IMR-90 (cell line): ENCODE measurements around the gene COL9A3. TPM values are rescaled to one million over a fixed set of nuclear protein-coding genes. Genes with fewer than 3 reads are reported as not detected.

Source experiments
- ATAC-seq: fragments of 200-7000 bp; cut with Tn5 transposase; 2 replicates; pipeline ENCODE4 v1.9.1; 2020; ENCODE audit warnings: low read depth, mild to moderate bottlenecking, moderate library complexity
- BruUV-seq: library from RNA; stranded (reverse); fragments of 400-500 nt; replicated peaks from 2 replicates; lab custom pipeline; 2021; lab: Mats Ljungman, UMichigan
- CTCF ChIA-PET: fragments of 300-600 bp; formaldehyde crosslinking; extraction: SDS; loops from one replicate; lab custom pipeline; 2021; ENCODE audit warnings: antibody characterized with exemption; lab: Yijun Ruan, JAX
- POLR2A ChIA-PET: fragments of 300-600 bp; sonication (Branson Sonifier 250); formaldehyde crosslinking; loops from one replicate; lab custom pipeline; 2022; ENCODE audit warnings: antibody characterized with exemption; ENCODE audit not compliant: unreplicated experiment; lab: Charles Lee
- DNase-seq: peaks from one replicate; pipeline ENCODE4 v3.0.0; 2013
- H2AFZ ChIP-seq: replicated peaks from 2 replicates; pipeline ENCODE3; 2013; ENCODE audit warnings: low read length, mild to moderate bottlenecking; ENCODE audit not compliant: poor library complexity
- H2AK5ac ChIP-seq: 2 replicates; pipeline ENCODE4 v1.6.1; 2013; ENCODE audit warnings: low read depth, low read length, inconsistent platforms
- H2AK9ac ChIP-seq: replicated peaks from 2 replicates; pipeline ENCODE3; 2013; ENCODE audit warnings: mild to moderate bottlenecking, low read depth, low read length, moderate library complexity; ENCODE audit not compliant: poor library complexity
- H2BK120ac ChIP-seq: 2 replicates; pipeline ENCODE4 v1.6.1; 2013; ENCODE audit warnings: low read depth, low read length, inconsistent platforms
- H2BK15ac ChIP-seq: 3 replicates; pipeline ENCODE4 v1.6.1; 2013; ENCODE audit warnings: low read depth, low read length, inconsistent platforms
- H2BK20ac ChIP-seq: 2 replicates; pipeline ENCODE4 v1.6.1; 2013; ENCODE audit warnings: low read depth, mild to moderate bottlenecking, inconsistent platforms, low read length, moderate library complexity
- H2BK5ac ChIP-seq: 2 replicates; pipeline ENCODE4 v1.6.1; 2013; ENCODE audit warnings: mild to moderate bottlenecking, low read depth, low read length, inconsistent platforms; ENCODE audit not compliant: poor library complexity, severe bottlenecking
- H3K14ac ChIP-seq: replicated peaks from 2 replicates; pipeline ENCODE4 v1.6.1; 2013; ENCODE audit warnings: low read depth, low read length, inconsistent platforms
- H3K18ac ChIP-seq: 2 replicates; pipeline ENCODE4 v1.6.1; 2013; ENCODE audit warnings: low read depth, low read length, control low read depth
- H3K23ac ChIP-seq: 2 replicates; pipeline ENCODE4 v1.6.1; 2013; ENCODE audit warnings: low read depth, low read length, inconsistent platforms
- H3K27ac ChIP-seq: 2 replicates; pipeline ENCODE4 v1.5.1; 2013; ENCODE audit warnings: mild to moderate bottlenecking, control low read depth, low read length; ENCODE audit not compliant: insufficient read depth
- H3K27me3 ChIP-seq: 2 replicates; pipeline ENCODE4 v1.6.1; 2013; ENCODE audit warnings: low read length; ENCODE audit not compliant: control insufficient read depth, insufficient read depth
- H3K36me3 ChIP-seq: 2 replicates; pipeline ENCODE4 v1.6.1; 2013; ENCODE audit warnings: low read length, mixed read lengths; ENCODE audit not compliant: control insufficient read depth, insufficient read depth
- H3K4ac ChIP-seq: 2 replicates; pipeline ENCODE4 v1.6.1; 2013; ENCODE audit warnings: low read depth, low read length, inconsistent platforms
- H3K4me1 ChIP-seq: 2 replicates; pipeline ENCODE4 v1.6.1; 2013; ENCODE audit warnings: low read length, mixed read lengths; ENCODE audit not compliant: control insufficient read depth, insufficient read depth
- H3K4me2 ChIP-seq: 2 replicates; pipeline ENCODE4 v1.6.1; 2013; ENCODE audit warnings: low read depth, mild to moderate bottlenecking, control low read depth, low read length, moderate library complexity
- H3K4me3 ChIP-seq: 2 replicates; pipeline ENCODE4 v1.5.1; 2013; ENCODE audit warnings: low read depth, mild to moderate bottlenecking, control low read depth, low read length, moderate library complexity; ENCODE audit not compliant: insufficient read depth
- H3K56ac ChIP-seq: 2 replicates; pipeline ENCODE4 v1.6.1; 2013; ENCODE audit warnings: low read length, inconsistent platforms; ENCODE audit not compliant: insufficient read depth; ENCODE audit errors: extremely low read depth
- H3K79me1 ChIP-seq, 2 experiments: 2 replicates each; pipeline ENCODE4 v1.6.1; 2013; ENCODE audit warnings: low read length in 2 of 2, inconsistent platforms in 1 of 2, low read depth in 1 of 2
- H3K9ac ChIP-seq: 2 replicates; pipeline ENCODE4 v1.6.1; 2013; ENCODE audit warnings: low read depth, low read length, control low read depth
- H3K9me1 ChIP-seq: 2 replicates; pipeline ENCODE4 v1.6.1; 2013; ENCODE audit warnings: low read length, inconsistent platforms; ENCODE audit not compliant: insufficient read depth
- H3K9me3 ChIP-seq: 2 replicates; pipeline ENCODE4 v1.6.1; 2013; ENCODE audit warnings: low read length; ENCODE audit not compliant: control insufficient read depth, insufficient read depth
- H4K20me1 ChIP-seq: 2 replicates; pipeline ENCODE4 v1.6.1; 2013; ENCODE audit warnings: low read length, inconsistent platforms; ENCODE audit not compliant: insufficient read depth
- H4K5ac ChIP-seq: 2 replicates; pipeline ENCODE4 v1.6.1; 2013; ENCODE audit warnings: mild to moderate bottlenecking, low read depth, low read length, control low read depth
- H4K8ac ChIP-seq, 2 experiments: 2 replicates each; pipeline ENCODE4 v1.6.1; 2013; ENCODE audit warnings: low read depth in 2 of 2, low read length in 2 of 2, control low read depth in 1 of 2, inconsistent platforms in 1 of 2
- H4K91ac ChIP-seq: 2 replicates; pipeline ENCODE4 v1.6.1; 2013; ENCODE audit warnings: low read depth, low read length, inconsistent platforms; ENCODE audit not compliant: insufficient read depth
- BHLHE40 ChIP-seq: fragments of 150-350 bp; IDR thresholded peaks from 2 replicates; pipeline ENCODE4 v1.6.1; 2016; ENCODE audit warnings: mild to moderate bottlenecking, low read depth, low read length
- CEBPB ChIP-seq: IDR thresholded peaks from 2 replicates; pipeline ENCODE4 v1.6.1; 2012; ENCODE audit warnings: low read depth, low read length, improper control_type of control experiment
- CHD1 ChIP-seq: IDR thresholded peaks from 2 replicates; pipeline ENCODE4 v1.6.1; 2012; ENCODE audit warnings: low read depth, low read length, improper control_type of control experiment
- MXI1 ChIP-seq: IDR thresholded peaks from 2 replicates; pipeline ENCODE4 v1.6.1; 2012; ENCODE audit warnings: low read depth, mild to moderate bottlenecking, low read length, moderate library complexity, borderline replicate concordance
- NFE2L2 ChIP-seq: fragments of 150-350 bp; IDR thresholded peaks from 2 replicates; pipeline ENCODE4 v1.6.1; 2016; ENCODE audit warnings: low read depth, mild to moderate bottlenecking, low read length
- RAD21 ChIP-seq: IDR thresholded peaks from 2 replicates; pipeline ENCODE4 v1.6.1; 2012; ENCODE audit warnings: low read length, improper control_type of control experiment
- RCOR1 ChIP-seq: IDR thresholded peaks from 2 replicates; pipeline ENCODE4 v1.6.1; 2012; ENCODE audit warnings: mild to moderate bottlenecking, low read length, improper control_type of control experiment; ENCODE audit not compliant: insufficient replicate concordance
- SMC3 ChIP-seq: fragments of 150-350 bp; IDR thresholded peaks from 2 replicates; pipeline ENCODE4 v1.6.1; 2016; ENCODE audit warnings: low read depth, mild to moderate bottlenecking, antibody characterized with exemption, low read length, moderate library complexity
- WGBS, 2 experiments: methylation state at CpG; one replicate each; pipeline versions ENCODE4 v1.1.5 to v1.1.7; 2013; ENCODE audit warnings: missing lambda C conversion rate in 2 of 2; ENCODE audit not compliant: insufficient read length in 1 of 2; ENCODE audit errors: extremely low coverage in 2 of 2; 5-methylcytosine and 5-hydroxymethylcytosine counted together
- dilution Hi-C: fragments of 300-500 bp; cut with HindIII; formaldehyde crosslinking; loops from one replicate; pipeline ENCODE4 v1.14.3; 2018; ENCODE audit warnings: low sequenced_read_pairs; ENCODE audit not compliant: unreplicated experiment
- in situ Hi-C: fragments of 300-500 bp; cut with MboI; formaldehyde crosslinking; loops from 3 replicates; pipeline ENCODE4 v1.14.3; 2019; ENCODE audit warnings: low sequenced_read_pairs, inconsistent platforms, mixed read lengths
- intact Hi-C: fragments of 100-400 bp; cut with micrococcal nuclease; formaldehyde crosslinking; loops from 2 replicates; pipeline ENCODE4 v1.10.0; 2022
- polyA plus RNA-seq, 3 experiments: library from polyadenylated mRNA; depleted of rRNA; stranded (reverse); fragments of >200 nt; gene quantifications; 2 replicates each; pipeline ENCODE4 v1.2.3, GENCODE V29; 2012; ENCODE audit warnings: low replicate concordance in 1 of 3
- total RNA-seq: library from RNA; depleted of rRNA; stranded (reverse); fragments of >200 nt; gene quantifications from 2 replicates; pipeline ENCODE4 v1.2.3, GENCODE V29; 2012
- TF ChIP-seq, protein P1 (sequence below): fragments of 150-350 bp; IDR thresholded peaks from 2 replicates; pipeline ENCODE4 v1.6.1; 2017; ENCODE audit warnings: mild to moderate bottlenecking, antibody characterized with exemption, low read length, low read depth
- TF ChIP-seq, protein P2 (sequence below): conservative IDR thresholded peaks from 2 replicates; pipeline ENCODE4 v1.5.1; 2012; ENCODE audit warnings: mild to moderate bottlenecking, low read depth, low read length, improper control_type of control experiment

COL9A3 gene
- total and polyA plus RNA-seq, 2 of the 4 experiments (the other 2 are of a cell fraction) = 0.36 to 1.4 TPM

DNA sequence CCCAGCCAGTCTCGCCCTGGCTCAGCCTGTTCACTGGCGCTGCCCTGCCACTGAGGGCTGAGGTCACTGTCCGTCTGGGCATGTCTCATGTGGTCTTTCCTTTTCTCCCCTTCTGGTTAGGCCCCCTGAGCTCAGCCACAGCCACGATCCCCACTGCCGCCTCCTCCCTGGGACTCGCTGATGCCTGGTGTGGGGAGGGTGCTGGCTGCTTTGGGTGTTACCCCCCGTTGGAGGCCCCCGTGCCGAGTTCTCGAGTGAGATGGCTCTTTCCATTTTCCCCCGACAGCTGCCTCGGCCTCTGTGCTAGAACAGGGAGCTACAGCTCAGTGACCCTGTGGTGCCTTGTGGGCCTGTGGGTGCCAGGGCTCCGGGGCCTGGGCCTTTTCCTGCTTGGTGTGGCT lies 59.7 kb downstream of the COL9A3 start:
- Histone ChIP-seq H2BK15ac (peak overlapping the region; percentile 37; the same call in 1 of the 3 replicates), H3K14ac (no peak overlapping the region), H2AK5ac (peak overlapping the region; percentile 40; the same call in 1 of the 2 replicates), H3K18ac (no peak overlapping the region), H3K4ac (no peak overlapping the region; the same call in 1 of the 2 replicates), H2BK20ac (no peak overlapping the region; the same call in 1 of the 2 replicates), H4K8ac (peak overlapping the region; percentile 65 to 95; a peak in 3 of 4 replicates), H3K79me1 (no peaks in the 10 kb centered on the region), H4K20me1 (no peaks in the 10 kb centered on the region), H3K27me3 (no peaks in the 10 kb centered on the region), H2AK9ac (peak overlapping the region; percentile 84), H3K4me1 (peaks cover 7% of the 10 kb centered on the region; the same call in 1 of the 2 replicates), H2BK5ac (no peak overlapping the region), H4K91ac (peak overlapping the region; percentile 55), H3K27ac (no peak overlapping the region), H2BK120ac (no peak overlapping the region), H3K4me2 (no peak overlapping the region), H3K36me3 (peaks cover 8% of the 10 kb centered on the region), H3K9ac (no peak overlapping the region), H3K56ac (no peak overlapping the region), H3K23ac (0 out of 2 replicates have a peak overlapping the region, but pooled peaks have one; percentile 31), H2AFZ (peak overlapping the region; percentile 82), H3K9me3 (no peaks in the 10 kb centered on the region), H3K4me3 (no peak overlapping the region), H4K5ac (no peak overlapping the region; the same call in 1 of the 2 replicates), H3K9me1 (no peaks in the 10 kb centered on the region; the same call in 1 of the 2 replicates)
- in situ Hi-C loops (loop anchor here (10.0 kb wide), 1 partner anchor 138 kb away; no protein-coding TSS in a partner anchor), intact Hi-C loops (no loop called here), dilution Hi-C loops (no loop called here)
- DNase-seq = no peak
- 68% methylated on average over 3 of the region's 13 CpGs; no CpG with 5 or more reads in 1 of the 2 experiments for WGBS, 2 experiments
- TF ChIP-seq MXI1 = no peak
- TF ChIP-seq NFE2L2 = no peak
- TF ChIP-seq CEBPB = no peak
- TF ChIP-seq, protein P1, sequence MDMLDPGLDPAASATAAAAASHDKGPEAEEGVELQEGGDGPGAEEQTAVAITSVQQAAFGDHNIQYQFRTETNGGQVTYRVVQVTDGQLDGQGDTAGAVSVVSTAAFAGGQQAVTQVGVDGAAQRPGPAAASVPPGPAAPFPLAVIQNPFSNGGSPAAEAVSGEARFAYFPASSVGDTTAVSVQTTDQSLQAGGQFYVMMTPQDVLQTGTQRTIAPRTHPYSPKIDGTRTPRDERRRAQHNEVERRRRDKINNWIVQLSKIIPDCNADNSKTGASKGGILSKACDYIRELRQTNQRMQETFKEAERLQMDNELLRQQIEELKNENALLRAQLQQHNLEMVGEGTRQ = no peak
- TF ChIP-seq RAD21 = no peak
- TF ChIP-seq CHD1 = no peak
- TF ChIP-seq RCOR1 = no peak
- no peak for TF ChIP-seq SMC3
- TF ChIP-seq BHLHE40 = no peak
- TF ChIP-seq, protein P2, sequence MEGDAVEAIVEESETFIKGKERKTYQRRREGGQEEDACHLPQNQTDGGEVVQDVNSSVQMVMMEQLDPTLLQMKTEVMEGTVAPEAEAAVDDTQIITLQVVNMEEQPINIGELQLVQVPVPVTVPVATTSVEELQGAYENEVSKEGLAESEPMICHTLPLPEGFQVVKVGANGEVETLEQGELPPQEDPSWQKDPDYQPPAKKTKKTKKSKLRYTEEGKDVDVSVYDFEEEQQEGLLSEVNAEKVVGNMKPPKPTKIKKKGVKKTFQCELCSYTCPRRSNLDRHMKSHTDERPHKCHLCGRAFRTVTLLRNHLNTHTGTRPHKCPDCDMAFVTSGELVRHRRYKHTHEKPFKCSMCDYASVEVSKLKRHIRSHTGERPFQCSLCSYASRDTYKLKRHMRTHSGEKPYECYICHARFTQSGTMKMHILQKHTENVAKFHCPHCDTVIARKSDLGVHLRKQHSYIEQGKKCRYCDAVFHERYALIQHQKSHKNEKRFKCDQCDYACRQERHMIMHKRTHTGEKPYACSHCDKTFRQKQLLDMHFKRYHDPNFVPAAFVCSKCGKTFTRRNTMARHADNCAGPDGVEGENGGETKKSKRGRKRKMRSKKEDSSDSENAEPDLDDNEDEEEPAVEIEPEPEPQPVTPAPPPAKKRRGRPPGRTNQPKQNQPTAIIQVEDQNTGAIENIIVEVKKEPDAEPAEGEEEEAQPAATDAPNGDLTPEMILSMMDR = no peak
- POLR2A ChIA-PET = no interaction called here
- no peak for ATAC-seq
- BruUV-seq = no TSS peak
- CTCF ChIA-PET = interaction anchor here (1.1 to 3.6 kb wide), 3 partner anchors 11 to 32 kb away, joined by 3 to 12 read pairs (median 3); no protein-coding TSS in a partner anchor
